ENCODE measurements around the gene TEX22.
A peak's percentile ranks its signal among the peaks of the same experiment; 100 is the strongest.

Gene TEX22

GRCh38 chr14:105439179-105439578, 40.8 kb downstream of the TEX22 start:
- DNase-seq (ENCODE audit: low read depth in 3 of 3, low spot score in 1 of 3): no peak

- DNase-seq (ENCODE audit: low read depth in 3 of 3, low spot score in 1 of 3): no peak
Measured at GRCh38 chr14:105439710-105440553, 41.6 kb downstream of the TEX22 start.

- no peak for DNase-seq (ENCODE audit: low read depth in 3 of 3, low spot score in 1 of 3)
Measured at GRCh38 chr14:105440554-105440900, 42.2 kb downstream of the TEX22 start.

GRCh38 chr14:105440992-105441391, 42.7 kb downstream of the TEX22 start:
- no peak for DNase-seq (ENCODE audit: low read depth in 3 of 3, low spot score in 1 of 3)

- no peak for DNase-seq (ENCODE audit: low read depth in 3 of 3, low spot score in 1 of 3)
Measured at GRCh38 chr14:105442125-105442524, 43.8 kb downstream of the TEX22 start.

GRCh38 chr14:105442834-105443233, 44.5 kb downstream of the TEX22 start:
- no peak for DNase-seq (ENCODE audit: low read depth in 3 of 3, low spot score in 1 of 3)

- no peak for DNase-seq (ENCODE audit: low read depth in 3 of 3, low spot score in 1 of 3)
Measured at GRCh38 chr14:105444859-105445258, 46.5 kb downstream of the TEX22 start.

- DNase-seq (ENCODE audit: low read depth in 3 of 3, low spot score in 1 of 3): no peak
Measured at GRCh38 chr14:105445290-105445689, 47.0 kb downstream of the TEX22 start.

GRCh38 chr14:105445901-105446845, 47.8 kb downstream of the TEX22 start:
- no peak for DNase-seq (ENCODE audit: low read depth in 3 of 3, low spot score in 1 of 3)

- no peak for DNase-seq (ENCODE audit: low read depth in 3 of 3, low spot score in 1 of 3)
Measured at GRCh38 chr14:105446971-105447370, 48.6 kb downstream of the TEX22 start.

- DNase-seq (ENCODE audit: low read depth in 3 of 3, low spot score in 1 of 3): no peak
Measured at GRCh38 chr14:105447651-105448640, 49.6 kb downstream of the TEX22 start.

- peak; percentile 21 to 57 (median 44) for DNase-seq (ENCODE audit: low read depth in 3 of 3, low spot score in 1 of 3)
Measured at GRCh38 chr14:105448706-105449111, 50.4 kb downstream of the TEX22 start.

GRCh38 chr14:105449276-105450122, 51.2 kb downstream of the TEX22 start:
- no peak for DNase-seq (ENCODE audit: low read depth in 3 of 3, low spot score in 1 of 3)

GRCh38 chr14:105450123-105450505, 51.8 kb downstream of the TEX22 start:
- DNase-seq (ENCODE audit: low read depth in 3 of 3, low spot score in 1 of 3): no peak

GRCh38 chr14:105450864-105451720, 52.8 kb downstream of the TEX22 start:
- no peak for DNase-seq (ENCODE audit: low read depth in 3 of 3, low spot score in 1 of 3)

GRCh38 chr14:105452963-105453362, 54.6 kb downstream of the TEX22 start:
- no peak for DNase-seq (ENCODE audit: low read depth in 3 of 3, low spot score in 1 of 3)

GRCh38 chr14:105453847-105454246, 55.5 kb downstream of the TEX22 start:
- DNase-seq (ENCODE audit: low read depth in 3 of 3, low spot score in 1 of 3): no peak

- no peak for DNase-seq (ENCODE audit: low read depth in 3 of 3, low spot score in 1 of 3)
Measured at GRCh38 chr14:105455086-105455640, 56.8 kb downstream of the TEX22 start.

Measured in stimulated activated CD4-positive, alpha-beta T cell treated with anti-CD3 and anti-CD28 coated beads, TNF-alpha, amount 100 ng/mL, for 1 hour (primary cell).